Epithelial cell of alveolus of lung (primary cell): ENCODE data around the gene DPH2. TPM values are rescaled to one million over a fixed set of nuclear protein-coding genes. Genes with fewer than 3 reads are reported as not detected.

ENCODE experiments used
- total RNA-seq: library from RNA; depleted of rRNA; stranded (reverse); fragments of >200 nt; gene quantifications from 2 replicates; pipeline ENCODE4 v1.2.1, GENCODE V29; 2015

Gene DPH2, protein sequence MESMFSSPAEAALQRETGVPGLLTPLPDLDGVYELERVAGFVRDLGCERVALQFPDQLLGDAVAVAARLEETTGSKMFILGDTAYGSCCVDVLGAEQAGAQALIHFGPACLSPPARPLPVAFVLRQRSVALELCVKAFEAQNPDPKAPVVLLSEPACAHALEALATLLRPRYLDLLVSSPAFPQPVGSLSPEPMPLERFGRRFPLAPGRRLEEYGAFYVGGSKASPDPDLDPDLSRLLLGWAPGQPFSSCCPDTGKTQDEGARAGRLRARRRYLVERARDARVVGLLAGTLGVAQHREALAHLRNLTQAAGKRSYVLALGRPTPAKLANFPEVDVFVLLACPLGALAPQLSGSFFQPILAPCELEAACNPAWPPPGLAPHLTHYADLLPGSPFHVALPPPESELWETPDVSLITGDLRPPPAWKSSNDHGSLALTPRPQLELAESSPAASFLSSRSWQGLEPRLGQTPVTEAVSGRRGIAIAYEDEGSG
- 19.3 and 23.7 TPM in 2 replicates for total RNA-seq

DNA sequence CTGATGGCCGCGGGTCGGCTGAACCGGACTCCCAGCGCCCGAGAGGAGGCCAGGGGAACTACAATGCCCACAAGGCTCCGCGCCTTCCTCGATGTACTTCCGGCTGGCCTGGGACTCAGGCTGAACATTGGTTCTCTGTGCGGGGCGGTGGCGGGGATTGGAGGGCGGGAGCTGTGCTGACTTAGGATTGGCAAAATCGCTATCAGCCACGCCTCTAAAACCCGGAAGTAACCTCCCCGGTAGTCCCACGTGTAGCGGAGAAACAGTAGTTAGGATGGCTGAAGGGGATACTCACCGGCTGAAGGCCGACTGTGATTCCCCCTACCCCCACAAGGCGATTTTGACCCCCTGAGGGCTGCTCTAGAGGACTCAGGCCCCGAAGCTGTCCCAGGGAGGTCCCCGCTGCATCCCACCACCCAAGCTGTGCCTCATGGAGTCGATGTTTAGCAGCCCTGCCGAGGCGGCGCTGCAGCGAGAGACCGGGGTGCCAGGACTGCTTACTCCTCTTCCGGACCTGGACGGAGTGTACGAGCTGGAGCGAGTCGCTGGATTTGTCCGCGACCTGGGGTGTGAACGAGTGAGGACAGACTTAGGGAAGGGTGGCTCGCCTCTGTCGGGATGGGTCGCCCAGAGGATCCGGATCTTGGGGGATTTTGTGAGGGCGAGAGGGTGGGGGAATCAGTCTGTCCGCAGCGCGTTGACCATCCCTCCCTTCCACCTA is at the start of gene DPH2:
TSS of gene DPH2 (plus strand) at position 265 of the 721 bp plus-strand sequence. CDS start at position 431, 166 bp downstream.

GRCh38 chr1:43933386-43934100 is 36.3 kb upstream of the DPH2 start, which contains the start of gene ARTN:
Gene ARTN (plus strand): TSS chr1:43933801. CDS start chr1:43935657, 1,856 bp downstream.

GRCh38 chr1:43946236-43947060 is 23.4 kb upstream of the DPH2 start, which contains the start of gene IPO13:
Gene IPO13 (plus strand): TSS chr1:43946950. CDS start chr1:43947601, 651 bp downstream.

DNA sequence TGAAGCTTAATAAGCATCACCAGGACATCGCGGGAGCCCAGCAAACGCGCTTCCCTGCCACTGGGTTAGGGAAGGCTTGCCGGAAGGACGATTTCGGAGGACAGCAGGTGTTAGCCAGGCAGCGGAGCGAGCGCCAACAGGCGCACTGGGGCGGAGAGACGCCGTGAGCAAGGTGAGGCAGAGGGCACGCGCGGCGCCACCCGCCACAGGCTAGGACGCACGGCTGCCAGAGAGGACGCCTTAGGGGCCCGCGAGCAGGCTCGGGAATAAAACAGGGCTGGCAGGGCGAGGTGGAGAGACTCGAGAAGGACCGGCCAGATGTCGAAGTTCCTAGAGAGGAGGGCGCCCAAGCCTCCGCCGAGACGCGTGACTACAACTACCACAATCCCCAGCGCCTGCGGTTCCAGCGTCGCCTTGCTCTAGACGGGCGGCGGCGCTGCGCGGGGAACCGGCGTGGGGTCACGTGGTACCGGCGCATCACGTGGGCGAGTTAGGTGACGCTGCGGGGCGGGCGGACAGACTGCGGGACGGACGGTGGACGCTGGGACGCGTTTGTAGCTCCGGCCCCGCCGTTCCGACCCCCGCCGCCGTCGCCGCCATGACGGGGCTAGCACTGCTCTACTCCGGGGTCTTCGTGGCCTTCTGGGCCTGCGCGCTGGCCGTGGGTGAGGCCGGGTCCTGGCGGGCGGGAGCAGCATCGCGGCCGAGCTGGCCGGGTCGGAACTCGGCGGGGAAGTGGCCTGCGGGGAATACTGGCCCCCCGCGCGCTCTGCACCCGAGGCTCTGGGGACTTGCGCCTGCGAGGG is 4.8 kb downstream of the DPH2 start, which contains the start of gene ATP6V0B:
TSS of gene ATP6V0B (plus strand) at position 518 of the 806 bp plus-strand sequence. CDS start at position 599, 81 bp downstream.

GRCh38 chr1:43978551-43979260 is 8.9 kb downstream of the DPH2 start, which contains the start of gene B4GALT2:
Gene B4GALT2 (plus strand): TSS chr1:43979210. CDS start chr1:43981161, 1,951 bp downstream.

GRCh38 chr1:43991476-43992231 is 21.8 kb downstream of the DPH2 start, which contains the start of gene CCDC24:
Gene CCDC24 (plus strand): TSS chr1:43991599. CDS start chr1:43991879, 280 bp downstream.

Other genes with a start within 250 kb of the DPH2 start
- gene ARTN, start 36.2 kb upstream of the DPH2 start, total RNA-seq = under 0.01 TPM in 1 of 2 replicates, not detected in the other
- 13.3 and 16.8 TPM in 2 replicates for gene IPO13, start 23.1 kb upstream of the DPH2 start, total RNA-seq
- gene ATP6V0B, start 5.0 kb downstream of the DPH2 start, total RNA-seq = 125 and 159 TPM in 2 replicates
- 25.1 and 117 TPM in 2 replicates for gene B4GALT2, start 9.2 kb downstream of the DPH2 start, total RNA-seq
- 1.8 and 2.2 TPM in 2 replicates for gene CCDC24, start 21.6 kb downstream of the DPH2 start, total RNA-seq
- 2.9 and 10.5 TPM in 2 replicates for gene SLC6A9, start 61.5 kb downstream of the DPH2 start, total RNA-seq
- gene KLF17, start 148.8 kb downstream of the DPH2 start, total RNA-seq = not detected in 2 replicates
- not detected in 2 replicates for gene KLF18, start 171.6 kb downstream of the DPH2 start, total RNA-seq
- 30.4 and 32.8 TPM in 2 replicates for gene DMAP1, start 243.5 kb downstream of the DPH2 start, total RNA-seq